Testis (tissue), 3 donors: ENCODE measurements around the gene LSM7. TPM values are rescaled to one million over a fixed set of nuclear protein-coding genes. Genes with fewer than 3 reads are reported as not detected.

Experiments used
- DNase-seq: peaks from one replicate; pipeline ENCODE4 v3.0.0-alpha.2; 2019
- H3K27ac ChIP-seq, 2 donors: fragments of 200-600 bp; sonication (generic); one replicate each; pipeline ENCODE4 v1.5.1; 2019
- H3K27me3 ChIP-seq: fragments of 200-600 bp; sonication (generic); one replicate; pipeline ENCODE4 v1.5.1; 2019
- H3K36me3 ChIP-seq: fragments of 200-600 bp; sonication (generic); one replicate; pipeline ENCODE4 v1.5.1; 2017; ENCODE audit warnings: low read depth; ENCODE audit errors: missing control alignments
- H3K4me1 ChIP-seq: fragments of 200-600 bp; sonication (generic); one replicate; pipeline ENCODE4 v1.5.1; 2019
- H3K4me3 ChIP-seq, 2 donors: fragments of 200-600 bp; sonication (generic); one replicate each; pipeline ENCODE4 v1.5.1; 2017 to 2019
- H3K9me3 ChIP-seq: fragments of 200-600 bp; sonication (generic); one replicate; pipeline ENCODE4 v1.5.1; 2017
- CTCF ChIP-seq, 3 experiments: fragments of 450-650 bp in 2 of 3; fragments of 200-600 bp in 1 of 3; sonication (generic) in 1 of 3; IDR thresholded peaks; one replicate each; pipeline ENCODE4 v1.5.1; 2016 to 2019; ENCODE audit warnings: antibody characterized with exemption in 3 of 3, mild to moderate bottlenecking in 2 of 3, moderate library complexity in 1 of 3
- POLR2A ChIP-seq: fragments of 450-650 bp; IDR thresholded peaks from one replicate; pipeline ENCODE4 v1.6.1; 2017; ENCODE audit warnings: antibody characterized with exemption, mild to moderate bottlenecking, moderate library complexity
- WGBS, 2 donors: methylation state at CpG; one replicate each; pipeline ENCODE4 v1.1.5; 2018; 5-methylcytosine and 5-hydroxymethylcytosine counted together
- intact Hi-C: fragments of 100-400 bp; cut with DNase I; formaldehyde crosslinking; loops from one replicate; pipeline ENCODE4 v1.15.1; 2023; ENCODE audit warnings: low total_unique reads
- polyA plus RNA-seq: library from polyadenylated mRNA; stranded (reverse); fragments of 350-450 nt; fragmentation: Illumina TruSeq; extraction: RNeasy Lipid Tissue Mini Kit (QIAGEN cat#74804); gene quantifications from one replicate; pipeline ENCODE4 v1.2.3, GENCODE V29; 2014; ENCODE audit warnings: low read depth, low replicate concordance; ENCODE audit not compliant: insufficient read depth
- total RNA-seq, 2 donors: library from RNA; depleted of rRNA; stranded (reverse); fragments of >200 nt; gene quantifications; one replicate each; pipeline ENCODE4 v1.2.3, GENCODE V29; 2016

The LSM7 gene
- total and polyA plus RNA-seq, 3 donors from 2014 or later: 80.7 to 179 (median 163) TPM

DNA sequence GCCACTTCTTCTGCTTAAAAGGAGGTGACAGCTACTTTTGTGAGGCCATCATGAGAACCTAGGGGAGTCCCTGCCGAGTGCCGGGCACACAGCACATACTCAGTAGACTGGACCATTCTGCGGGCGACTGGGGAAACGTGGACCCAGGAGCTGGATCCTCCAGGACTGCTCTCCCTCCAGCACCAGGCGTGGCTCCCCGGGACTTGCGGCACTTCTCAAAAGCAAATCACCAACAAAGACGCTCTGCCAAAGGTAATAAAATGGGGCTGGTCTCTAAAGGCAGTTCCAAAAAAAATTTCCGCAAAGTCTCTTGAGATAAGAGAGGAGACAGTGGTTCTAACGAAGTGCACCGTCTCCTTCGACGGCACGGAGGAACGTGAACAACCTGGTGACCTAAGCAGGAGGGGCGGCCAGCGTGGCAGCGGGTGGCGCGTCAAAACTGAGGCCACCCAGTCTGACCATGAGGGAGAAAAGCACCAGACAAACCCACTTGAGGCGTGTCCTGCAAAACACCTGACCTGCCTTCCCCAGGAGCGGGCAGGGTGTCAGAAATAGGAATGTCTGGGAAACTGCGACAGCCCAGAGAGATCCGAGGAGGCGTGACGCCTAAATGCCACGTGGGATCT lies 30.3 kb upstream of the LSM7 start:
- 69 to 71% methylated on average over 20 to 28 of the region's 28 CpGs for WGBS, 2 donors
- Histone ChIP-seq H3K27ac (no peak overlapping the region), H3K4me3 (no peak overlapping the region), H3K27me3 (no peaks in the 10 kb centered on the region), H3K4me1 (no peaks in the 10 kb centered on the region), H3K9me3 (no peaks in the 10 kb centered on the region), H3K36me3 (no peaks in the 10 kb centered on the region)
- intact Hi-C loops: no loop called here
- TF ChIP-seq CTCF (IDR thresholded peaks at IDR 0.05) (no peak), POLR2A (no peak)
- no peak for DNase-seq

GRCh38 chr19:2357279-2358206 lies 29.2 kb upstream of the LSM7 start:
- no peak for TF ChIP-seq POLR2A
- no peak for TF ChIP-seq CTCF (IDR thresholded peaks at IDR 0.05)
- H3K4me1 ChIP-seq: no peaks in the 10 kb centered on the region
- no peaks in the 10 kb centered on the region for H3K36me3 ChIP-seq
- no peak overlapping the region for H3K4me3 ChIP-seq
- H3K27me3 ChIP-seq: no peaks in the 10 kb centered on the region
- 95 to 98% methylated on average over 3 of the region's 3 CpGs for WGBS, 2 donors
- H3K9me3 ChIP-seq: no peaks in the 10 kb centered on the region
- intact Hi-C loops: no loop called here
- DNase-seq: no peak
- H3K27ac ChIP-seq: no peak overlapping the region

GRCh38 chr19:2356036-2356646 lies 27.8 kb upstream of the LSM7 start:
- TF ChIP-seq CTCF (IDR thresholded peaks at IDR 0.05) (no peak), POLR2A (no peak)
- Histone ChIP-seq H3K27ac (no peak overlapping the region), H3K36me3 (no peaks in the 10 kb centered on the region), H3K9me3 (no peaks in the 10 kb centered on the region), H3K27me3 (no peaks in the 10 kb centered on the region), H3K4me1 (no peaks in the 10 kb centered on the region), H3K4me3 (no peak overlapping the region)
- WGBS, 2 donors: 85 to 87% methylated on average over 20 to 21 of the region's 21 CpGs
- intact Hi-C loops: no loop called here
- DNase-seq: no peak

DNA sequence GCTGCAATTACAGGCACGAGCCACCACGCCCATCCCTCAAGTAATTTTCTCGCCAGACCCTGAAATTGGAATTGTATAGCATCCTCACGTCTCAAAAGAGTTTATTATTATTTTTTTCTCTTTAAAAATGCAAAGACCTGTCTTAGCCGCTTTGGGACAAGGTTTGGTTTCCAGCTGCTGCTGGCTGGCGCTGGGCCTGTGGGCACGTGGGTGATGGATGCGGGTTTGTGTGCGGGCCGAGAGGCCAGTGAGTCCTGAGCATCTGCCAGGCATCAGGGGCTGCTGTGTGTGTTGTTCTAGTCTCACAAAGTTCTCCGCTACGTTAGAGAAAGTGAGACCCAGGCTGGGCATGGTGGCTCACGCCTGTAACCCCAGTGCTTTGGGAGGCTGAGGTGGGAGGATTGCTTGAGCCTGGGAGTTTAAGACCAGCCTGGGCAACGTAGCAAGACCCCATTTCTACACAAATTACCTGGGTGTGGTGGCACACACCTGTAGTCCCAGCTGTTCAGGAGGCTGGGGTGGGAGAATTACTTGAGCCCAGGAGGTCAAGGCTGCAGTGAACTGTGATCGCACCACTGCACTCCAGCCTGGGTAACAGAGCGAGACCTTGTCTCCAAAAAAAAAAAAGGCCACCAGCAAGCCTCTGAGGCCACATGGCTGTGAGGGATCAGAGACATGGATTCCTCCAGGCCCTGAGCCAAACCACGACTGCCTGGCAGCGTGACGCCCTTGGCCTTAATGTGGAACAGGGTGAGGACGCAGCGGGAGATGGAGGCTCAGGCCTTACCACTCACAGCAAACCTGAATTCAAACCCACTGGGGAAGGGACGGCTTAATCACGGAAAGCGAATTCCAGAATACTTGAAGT lies 27.0 kb upstream of the LSM7 start:
- WGBS, 2 donors: 88 to 90% methylated on average over 24 of the region's 24 CpGs
- Histone ChIP-seq H3K4me3 (no peak overlapping the region), H3K27me3 (no peaks in the 10 kb centered on the region), H3K9me3 (no peaks in the 10 kb centered on the region), H3K27ac (no peak overlapping the region), H3K4me1 (no peaks in the 10 kb centered on the region), H3K36me3 (no peaks in the 10 kb centered on the region)
- intact Hi-C loops: no loop called here
- DNase-seq: no peak
- TF ChIP-seq CTCF (IDR thresholded peaks at IDR 0.05) (no peak), POLR2A (no peak)
